SK-N-SH (cell line): ENCODE results near the gene TAS2R50.

ENCODE experiments used
- CTCF ChIP-seq: fragments of 200-600 bp; sonication (generic); IDR thresholded peaks from 2 replicates; pipeline ENCODE4 v1.6.1; 2017; ENCODE audit warnings: antibody characterized with exemption, mild to moderate bottlenecking, moderate library complexity
- EZH2phosphoT487 ChIP-seq: fragments of 200-600 bp; sonication (generic); IDR thresholded peaks from 2 replicates; pipeline ENCODE4 v1.6.1; 2017; ENCODE audit warnings: low read depth, mixed run types, mild to moderate bottlenecking, antibody characterized with exemption, moderate library complexity, borderline replicate concordance
- FOXJ3 ChIP-seq: sonication (generic); formaldehyde crosslinking; IDR thresholded peaks from 2 replicates; pipeline ENCODE4 v1.5.1; 2020; ENCODE audit warnings: mild to moderate bottlenecking, missing genetic modification reagents
- GABPA ChIP-seq: IDR thresholded peaks from 2 replicates; pipeline ENCODE4 v1.4.0; 2012; ENCODE audit warnings: low read depth, mild to moderate bottlenecking
- POLR2AphosphoS5 ChIP-seq: IDR thresholded peaks from 2 replicates; pipeline ENCODE4 v1.6.1; 2012; ENCODE audit warnings: low read depth, low read length
- RAD21 ChIP-seq: IDR thresholded peaks from 2 replicates; pipeline ENCODE4 v1.6.1; 2012; ENCODE audit warnings: mild to moderate bottlenecking, low read length
- TAF1 ChIP-seq: IDR thresholded peaks from 2 replicates; pipeline ENCODE4 v1.6.1; 2012; ENCODE audit warnings: low read depth, mild to moderate bottlenecking, low read length, moderate library complexity, borderline replicate concordance
- YY1 ChIP-seq: IDR thresholded peaks from 2 replicates; pipeline ENCODE4 v1.4.0; 2012; ENCODE audit warnings: low read depth, mild to moderate bottlenecking
- ZBTB33 ChIP-seq: IDR thresholded peaks from 2 replicates; pipeline ENCODE4 v1.4.0; 2012; ENCODE audit warnings: low read depth, borderline replicate concordance

- TF ChIP-seq GABPA (no peak), CTCF (no peak), POLR2AphosphoS5 (no peak), RAD21 (no peak), TAF1 (no peak), EZH2phosphoT487 (no peak), ZBTB33 (no peak), YY1 (no peak), FOXJ3 (CRISPR knock-in tag) (no peak)
Observed at GRCh38 chr12:10941916-10942607, 44.6 kb downstream of the TAS2R50 start.
